H1 (cell line): ENCODE results near the gene CD300C. TPM values are rescaled to one million over a fixed set of nuclear protein-coding genes. Genes with fewer than 3 reads are reported as not detected.

Source experiments
- CTCF ChIA-PET: fragments of 300-600 bp; sonication (Branson Sonifier 250); formaldehyde crosslinking; loops from one replicate; lab custom pipeline; 2021; ENCODE audit not compliant: partially characterized antibody; lab: Charles Lee
- POLR2A ChIA-PET: fragments of 300-600 bp; sonication (Branson Sonifier 250); formaldehyde crosslinking; loops from one replicate; lab custom pipeline; 2021; ENCODE audit warnings: inconsistent platforms; ENCODE audit not compliant: partially characterized antibody; lab: Charles Lee
- DNase-seq, 2 experiments: peaks; one replicate each; pipeline versions ENCODE4 v3.0.0 to v3.0.0-alpha.2; 2010 to 2022; ENCODE audit warnings: low spot score in 2 of 2, low read depth in 1 of 2, mixed read lengths in 1 of 2
- FAIRE-seq: peaks from 2 replicates; lab custom pipeline; 2011; peaks lifted over from hg19 to GRCh38; lab: Jason Lieb, UNC
- H2AFZ ChIP-seq: 2 replicates; pipeline ENCODE4 v1.8.1; 2012; ENCODE audit warnings: low read length, inconsistent platforms
- H2AK5ac ChIP-seq: 2 replicates; pipeline ENCODE4 v1.6.1; 2013; ENCODE audit warnings: low read depth, low read length
- H2BK120ac ChIP-seq: replicated peaks from 2 replicates; pipeline ENCODE3; 2013; ENCODE audit warnings: low read depth, low read length, inconsistent platforms
- H2BK12ac ChIP-seq: 2 replicates; pipeline ENCODE4 v1.6.1; 2013; ENCODE audit warnings: low read depth, low read length
- H2BK15ac ChIP-seq: 2 replicates; pipeline ENCODE4 v1.6.1; 2013; ENCODE audit warnings: low read length
- H2BK20ac ChIP-seq: 2 replicates; pipeline ENCODE4 v1.6.1; 2013; ENCODE audit warnings: low read length
- H2BK5ac ChIP-seq: 2 replicates; pipeline ENCODE4 v1.6.1; 2013; ENCODE audit warnings: low read depth, low read length
- H3K14ac ChIP-seq: 2 replicates; pipeline ENCODE4 v1.6.1; 2013; ENCODE audit warnings: inconsistent platforms; ENCODE audit not compliant: insufficient read length
- H3K18ac ChIP-seq: 2 replicates; pipeline ENCODE4 v1.6.1; 2013; ENCODE audit warnings: low read length; ENCODE audit errors: extremely low read depth
- H3K23ac ChIP-seq: 2 replicates; pipeline ENCODE4 v1.6.1; 2013; ENCODE audit warnings: inconsistent platforms; ENCODE audit not compliant: insufficient read length
- H3K23me2 ChIP-seq: 2 replicates; pipeline ENCODE4 v1.6.1; 2013; ENCODE audit warnings: low read depth, low read length
- H3K27ac ChIP-seq: 2 replicates; pipeline ENCODE4 v1.6.1; 2011; ENCODE audit warnings: low read depth, low read length, inconsistent platforms
- H3K27me3 ChIP-seq, 4 experiments: replicated peaks in 1 of 4; 1 replicate in 1 of 4; 2 replicates in 3 of 4; pipeline versions ENCODE4 v1.6.1 to v1.8.1; 2011 to 2013; ENCODE audit warnings: low read length in 3 of 4, mild to moderate bottlenecking in 3 of 4, inconsistent platforms in 2 of 4, mixed read lengths in 2 of 4, moderate library complexity in 1 of 4; ENCODE audit not compliant: control insufficient read depth in 3 of 4, insufficient read depth in 3 of 4; ENCODE audit errors: extremely low read depth in 1 of 4
- H3K36me3 ChIP-seq, 4 experiments: 2 replicates each; pipeline versions ENCODE4 v1.6.1 to v1.8.1; 2011 to 2013; ENCODE audit warnings: mild to moderate bottlenecking in 4 of 4, low read length in 3 of 4, moderate library complexity in 2 of 4, control low read depth in 1 of 4, inconsistent platforms in 1 of 4; ENCODE audit not compliant: insufficient read depth in 4 of 4, control insufficient read depth in 2 of 4
- H3K4ac ChIP-seq: replicated peaks from 2 replicates; pipeline ENCODE3; 2013; ENCODE audit warnings: low read length, low read depth, mixed read lengths, inconsistent platforms; ENCODE audit not compliant: insufficient read length
- H3K4me1 ChIP-seq, 4 experiments: replicated peaks in 1 of 4; 1 replicate in 1 of 4; 2 replicates in 3 of 4; pipeline versions ENCODE4 v1.6.1 to v1.8.1; 2011 to 2013; ENCODE audit warnings: low read length in 3 of 4, inconsistent platforms in 2 of 4, mixed read lengths in 1 of 4; ENCODE audit not compliant: insufficient read depth in 4 of 4, control insufficient read depth in 3 of 4
- H3K4me2 ChIP-seq, 2 experiments: 2 replicates each; pipeline versions ENCODE4 v1.6.1 to v1.8.1; 2011 to 2013; ENCODE audit warnings: low read depth in 2 of 2, low read length in 2 of 2, control low read depth in 1 of 2, inconsistent platforms in 1 of 2, mild to moderate bottlenecking in 1 of 2; ENCODE audit not compliant: insufficient read depth in 1 of 2
- H3K4me3 ChIP-seq, 4 experiments: fragments of 200-600, 300-600 bp in 1 of 4; sonication (generic), shearing (Covaris generic), sonication (Bioruptor Twin) in 1 of 4; 2 replicates each; pipeline versions ENCODE4 v1.5.1 to v1.8.1; 2011 to 2016; ENCODE audit warnings: low read length in 4 of 4, low read depth in 3 of 4, control low read depth in 2 of 4, inconsistent platforms in 2 of 4, mild to moderate bottlenecking in 2 of 4, mixed read lengths in 1 of 4, moderate library complexity in 1 of 4; ENCODE audit not compliant: insufficient read depth in 2 of 4; ENCODE audit errors: extremely low read depth in 1 of 4
- H3K56ac ChIP-seq: replicated peaks from 2 replicates; pipeline ENCODE3; 2013; ENCODE audit warnings: low read depth, mild to moderate bottlenecking, mixed read lengths, low read length, inconsistent platforms; ENCODE audit not compliant: insufficient read length
- H3K79me1 ChIP-seq: 2 replicates; pipeline ENCODE4 v1.6.1; 2013; ENCODE audit warnings: low read depth, low read length, control low read depth
- H3K79me2 ChIP-seq, 2 experiments: 2 replicates each; pipeline versions ENCODE4 v1.6.1 to v1.8.1; 2012 to 2013; ENCODE audit warnings: low read length in 2 of 2, mild to moderate bottlenecking in 2 of 2, inconsistent platforms in 1 of 2; ENCODE audit not compliant: insufficient read depth in 2 of 2, control insufficient read depth in 1 of 2
- H3K9ac ChIP-seq, 4 experiments: replicated peaks in 1 of 4; 1 replicate in 1 of 4; 2 replicates in 3 of 4; pipeline versions ENCODE4 v1.6.1 to v1.8.1; 2011 to 2013; ENCODE audit warnings: low read depth in 3 of 4, low read length in 3 of 4, control low read depth in 2 of 4, mild to moderate bottlenecking in 2 of 4, moderate library complexity in 2 of 4, inconsistent platforms in 1 of 4; ENCODE audit errors: extremely low read depth in 1 of 4
- H3K9me3 ChIP-seq, 2 experiments: 2 replicates each; pipeline versions ENCODE4 v1.6.1 to v1.8.1; 2012 to 2013; ENCODE audit warnings: mild to moderate bottlenecking in 2 of 2, moderate library complexity in 2 of 2, control low read depth in 1 of 2, inconsistent platforms in 1 of 2, low read depth in 1 of 2, low read length in 1 of 2, mixed read lengths in 1 of 2; ENCODE audit not compliant: insufficient read depth in 2 of 2
- H4K20me1 ChIP-seq, 2 experiments: replicated peaks in 1 of 2; 2 replicates each; pipeline versions ENCODE3 to v1.8.1; 2011 to 2013; ENCODE audit warnings: inconsistent platforms in 2 of 2, low read length in 2 of 2, mild to moderate bottlenecking in 1 of 2; ENCODE audit not compliant: insufficient read depth in 2 of 2, control insufficient read depth in 1 of 2
- H4K5ac ChIP-seq: 2 replicates; pipeline ENCODE4 v1.6.1; 2013; ENCODE audit warnings: low read length, low read depth, mixed read lengths, inconsistent platforms; ENCODE audit not compliant: insufficient read length
- H4K8ac ChIP-seq: 2 replicates; pipeline ENCODE4 v1.8.0; 2013; ENCODE audit warnings: mild to moderate bottlenecking, moderate library complexity, low read length, inconsistent platforms; ENCODE audit not compliant: insufficient read depth; ENCODE audit errors: extremely low read depth
- H4K91ac ChIP-seq: replicated peaks from 2 replicates; pipeline ENCODE3; 2013; ENCODE audit warnings: low read length, mixed read lengths, inconsistent platforms; ENCODE audit not compliant: insufficient read length
- BACH1 ChIP-seq: IDR thresholded peaks from 2 replicates; pipeline ENCODE4 v1.6.1; 2012; ENCODE audit warnings: low read length, improper control_type of control experiment
- CBX8 ChIP-seq: fragments of 300-800, 300-1000 bp; sonication (generic); IDR thresholded peaks from 2 replicates; pipeline ENCODE4 v1.7.1; 2016; ENCODE audit warnings: low read depth, low read length, borderline replicate concordance
- CHD1 ChIP-seq: IDR thresholded peaks from 2 replicates; pipeline ENCODE4 v1.6.1; 2012; ENCODE audit warnings: low read depth, low read length, improper control_type of control experiment
- FOSL1 ChIP-seq: IDR thresholded peaks from 2 replicates; pipeline ENCODE4 v1.6.1; 2011; ENCODE audit warnings: mild to moderate bottlenecking, low read depth, low read length, moderate library complexity; ENCODE audit not compliant: insufficient read depth
- MAFK ChIP-seq: IDR thresholded peaks from 2 replicates; pipeline ENCODE4 v1.6.1; 2012; ENCODE audit warnings: low read depth, mild to moderate bottlenecking, improper control_type of control experiment, low read length
- RBBP5 ChIP-seq: IDR thresholded peaks from 2 replicates; pipeline ENCODE4 v1.7.1; 2012; ENCODE audit warnings: low read depth, mild to moderate bottlenecking, inconsistent platforms, low read length, moderate library complexity, borderline replicate concordance
- RFX5 ChIP-seq: IDR thresholded peaks from 2 replicates; pipeline ENCODE4 v1.6.1; 2011; ENCODE audit warnings: low read depth, low read length, improper control_type of control experiment, borderline replicate concordance
- SIN3A ChIP-seq, 2 experiments: IDR thresholded peaks in 1 of 2; conservative IDR thresholded peaks in 1 of 2; 2 replicates each; pipeline ENCODE4 v1.6.1; 2011 to 2012; ENCODE audit warnings: low read length in 2 of 2, improper control_type of control experiment in 1 of 2, low read depth in 1 of 2, mild to moderate bottlenecking in 1 of 2
- SIRT6 ChIP-seq: IDR thresholded peaks from one replicate; pipeline ENCODE4 v1.7.1; 2012; ENCODE audit warnings: low read length, inconsistent platforms
- SP2 ChIP-seq: IDR thresholded peaks from 2 replicates; pipeline ENCODE4 v1.6.1; 2012; ENCODE audit warnings: mild to moderate bottlenecking, low read length, inconsistent platforms
- TAF7 ChIP-seq: optimal IDR thresholded peaks from 2 replicates; pipeline ENCODE3; 2011; ENCODE audit warnings: low read depth, mild to moderate bottlenecking, inconsistent platforms, low read length, moderate library complexity, borderline replicate concordance
- WGBS, 2 experiments: shearing (Covaris generic) in 1 of 2; methylation state at CpG; one replicate each; pipeline versions ENCODE4 v1.1.6 to v1.1.7; 2013 to 2015; ENCODE audit warnings: low lambda C conversion rate in 2 of 2, mixed read lengths in 2 of 2, inconsistent platforms in 1 of 2, low coverage in 1 of 2, missing lambda C conversion rate in 1 of 2; ENCODE audit not compliant: insufficient replicate concordance in 2 of 2, insufficient coverage in 1 of 2, insufficient read length in 1 of 2; ENCODE audit errors: extremely low coverage in 1 of 2, missing lambda C conversion rate in 1 of 2; 5-methylcytosine and 5-hydroxymethylcytosine counted together
- polyA plus RNA-seq, 7 experiments: library from polyadenylated mRNA; depleted of rRNA in 3 of 7; stranded (reverse) in 5 of 7; unstranded in 2 of 7; fragments of >200 nt in 5 of 7; fragments of 200-250 nt in 2 of 7; gene quantifications; 1 replicate in 5 of 7; 2 replicates in 1 of 7; 4 replicates in 1 of 7; pipeline versions ENCODE4 v1.2.1 to v1.2.3, GENCODE V29; 2011 to 2013; ENCODE audit warnings: missing spikeins in 2 of 7, mixed read lengths in 2 of 7
- total RNA-seq: library from RNA; stranded (reverse); fragmentation: NEBNext Ultra II Directional; extraction: Animal tissue kit (Norgen Biotek cat#: 25700); gene quantifications from 2 replicates; pipeline ENCODE4 v1.2.1, GENCODE V29; 2021

CD300C gene
- total and polyA plus RNA-seq, 2 of the 8 experiments (the other 6 are each of a cell fraction or from before 2014, with no cell fraction given): not detected

DNA sequence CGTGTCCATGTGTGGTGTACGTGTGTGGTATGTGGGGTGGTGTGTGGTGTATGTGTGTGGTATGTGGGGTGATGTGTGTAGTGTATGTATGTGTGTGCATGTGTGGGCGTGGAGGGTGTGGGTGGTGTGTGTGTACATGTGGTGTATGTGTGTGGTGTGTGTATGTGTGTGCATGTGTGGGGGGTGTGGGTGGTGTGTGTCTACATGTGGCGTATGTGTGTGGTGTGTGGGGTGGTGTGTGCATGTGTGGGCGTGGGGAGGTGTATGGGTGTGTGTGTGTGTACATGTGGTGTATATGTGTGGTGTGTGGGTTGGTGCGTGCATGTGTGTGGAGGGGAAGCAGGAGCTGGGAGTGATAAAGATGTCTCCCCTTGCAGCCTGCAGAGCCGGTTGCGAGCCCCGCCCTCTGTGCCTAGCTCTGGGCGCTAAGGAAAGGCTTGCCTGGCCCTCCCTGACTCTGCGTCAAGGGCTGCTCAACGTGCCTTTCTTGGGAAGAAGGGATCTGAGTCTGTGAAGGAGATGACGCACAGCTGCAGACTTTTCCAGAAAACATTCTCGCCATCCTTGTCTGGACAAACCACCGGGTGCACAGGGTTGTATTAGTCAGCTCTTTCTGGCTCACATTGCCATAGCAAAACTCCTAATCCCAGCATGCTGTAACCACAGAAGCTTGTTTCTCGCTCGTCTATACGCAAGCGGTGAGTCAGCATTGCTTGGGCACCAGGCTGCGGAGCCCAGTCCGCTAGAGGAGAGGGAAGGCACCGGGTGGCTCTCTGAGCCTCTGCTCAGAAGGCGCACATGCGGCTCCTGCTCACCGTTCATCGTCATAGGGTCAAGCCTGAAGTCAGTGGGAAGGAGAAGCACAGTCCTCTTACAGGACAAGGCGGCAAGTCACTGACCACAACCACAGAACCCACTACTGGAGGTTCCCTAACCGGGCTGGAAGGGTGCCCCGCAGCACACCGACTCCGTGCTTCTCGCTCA lies 23.4 kb upstream of the CD300C start:
- WGBS, 2 experiments: 87% methylated on average over 31 of the region's 32 CpGs; no CpG with 5 or more reads in 1 of the 2 experiments
- Histone ChIP-seq H4K20me1 (peaks cover 0 to 10% of the 10 kb centered on the region in 2 experiments), H3K79me2 (no peaks in the 10 kb centered on the region; a peak in 1 of 4 replicates), H3K27ac (no peak overlapping the region), H2BK120ac (no peak overlapping the region), H3K9ac (no peak overlapping the region; a peak in 2 of 7 replicates), H3K4me3 (no peak overlapping the region), H3K9me3 (no peaks in the 10 kb centered on the region), H4K91ac (peak overlapping the region; percentile 87), H3K4me2 (no peak overlapping the region), H2BK12ac (peak overlapping the region; percentile 91; the same call in 1 of the 2 replicates), H3K14ac (no peak overlapping the region), H3K18ac (no peak overlapping the region), H3K23ac (no peak overlapping the region), H2BK20ac (peak overlapping the region; percentile 51; the same call in 1 of the 2 replicates), H2AK5ac (peak overlapping the region; percentile 79), H3K56ac (peak overlapping the region; percentile 95), H3K27me3 (peaks cover 0 to 2% (median under 1%) of the 10 kb centered on the region in 4 experiments; a peak in 1 of 7 replicates), H2BK15ac (peak overlapping the region; percentile 73; the same call in 1 of the 2 replicates), H2BK5ac (no peak overlapping the region; the same call in 1 of the 2 replicates), H4K8ac (peak overlapping the region; percentile 25), H3K79me1 (peaks cover 7% of the 10 kb centered on the region), H3K36me3 (no peaks in the 10 kb centered on the region), H3K4me1 (peaks cover 0 to 3% (median 2%) of the 10 kb centered on the region in 4 experiments; a peak in 3 of 7 replicates), H3K4ac (peak overlapping the region; percentile 95), H2AFZ (0 out of 2 replicates have a peak overlapping the region, but pooled peaks have one; percentile 58), H3K23me2 (peaks cover 10% of the 10 kb centered on the region), H4K5ac (no peak overlapping the region)
- ChIA-PET CTCF (interaction anchor here (0.8 to 1.5 kb wide), 7 partner anchors 25 to 167 kb away, joined by 3 to 5 read pairs (median 4); no protein-coding TSS in a partner anchor), POLR2A (no interaction called here)
- FAIRE-seq: no peak
- peak; percentile 76 for TF ChIP-seq BACH1
- no peak for TF ChIP-seq RFX5
- TF ChIP-seq SIN3A (conservative IDR thresholded peaks at IDR 0.05 in 1 of 2, IDR thresholded peaks at IDR 0.05 in 1 of 2; ENCODE audit: low read depth in 1 of 2, low read length in 2 of 2): no peak
- TF ChIP-seq FOSL1: no peak
- no peak for TF ChIP-seq RBBP5
- TF ChIP-seq CBX8: no peak
- peak; percentile 44; the same call in 1 of the 2 replicates for TF ChIP-seq MAFK
- TF ChIP-seq TAF7: no peak
- TF ChIP-seq CHD1: no peak
- TF ChIP-seq SIRT6: no peak
- TF ChIP-seq SP2: no peak
- no peak for DNase-seq
